ENCODE measurements around the gene HSPA1A.
A peak's percentile ranks its signal among the peaks of the same experiment; 100 is the strongest.
"Not testable (repeated sequence)": the region's sequence is repeated elsewhere in the genome, so short reads cannot be mapped to it uniquely, and the experiment has no call there.

HSPA1A gene

GRCh38 chr6:31836474-31837368 lies 21.4 kb downstream of the HSPA1A start:
- no peak for DNase-seq

- no peak for DNase-seq
Measured at GRCh38 chr6:31837369-31838113, 22.2 kb downstream of the HSPA1A start.

GRCh38 chr6:31838114-31838553 lies 22.8 kb downstream of the HSPA1A start:
- DNase-seq = not testable (repeated sequence)

GRCh38 chr6:31838968-31839367 lies 23.6 kb downstream of the HSPA1A start:
- no peak for DNase-seq

GRCh38 chr6:31839779-31840126 lies 24.4 kb downstream of the HSPA1A start:
- not testable (repeated sequence) for DNase-seq

GRCh38 chr6:31842053-31842452 lies 26.7 kb downstream of the HSPA1A start:
- DNase-seq = no peak

- no peak for DNase-seq
Measured at GRCh38 chr6:31844507-31844906, 29.2 kb downstream of the HSPA1A start.

GRCh38 chr6:31847276-31847978 lies 32.1 kb downstream of the HSPA1A start:
- DNase-seq = no peak

- DNase-seq = no peak
Measured at GRCh38 chr6:31850765-31851484, 35.6 kb downstream of the HSPA1A start.

- DNase-seq = no peak
Measured at GRCh38 chr6:31851485-31851832, 36.1 kb downstream of the HSPA1A start.

- not testable (repeated sequence) for DNase-seq
Measured at GRCh38 chr6:31851980-31852718, 36.8 kb downstream of the HSPA1A start.

GRCh38 chr6:31857774-31858173 lies 42.4 kb downstream of the HSPA1A start:
- not testable (repeated sequence) for DNase-seq

- no peak for DNase-seq
Measured at GRCh38 chr6:31858707-31859106, 43.4 kb downstream of the HSPA1A start.

GRCh38 chr6:31859923-31860322 lies 44.6 kb downstream of the HSPA1A start:
- no peak for DNase-seq

- no peak for DNase-seq
Measured at GRCh38 chr6:31860349-31860748, 45.0 kb downstream of the HSPA1A start.

- DNase-seq = no peak
Measured at GRCh38 chr6:31861150-31861549, 45.8 kb downstream of the HSPA1A start.

GRCh38 chr6:31861919-31862343 lies 46.6 kb downstream of the HSPA1A start:
- no peak for DNase-seq

- peak; percentile 98 for DNase-seq
Measured at GRCh38 chr6:31862344-31863235, 47.2 kb downstream of the HSPA1A start, which contains the start of gene NEU1. TSS of gene NEU1 (minus strand) at chr6:31862821. CDS start at chr6:31862776, 45 bp downstream.

GRCh38 chr6:31864123-31864562 lies 48.8 kb downstream of the HSPA1A start:
- DNase-seq = not testable (repeated sequence)

- DNase-seq = no peak
Measured at GRCh38 chr6:31864818-31865204, 49.5 kb downstream of the HSPA1A start.
